Natural killer cell (primary cell): ENCODE measurements around the gene TPPP3. TPM values are rescaled to one million over a fixed set of nuclear protein-coding genes. Genes with fewer than 3 reads are reported as not detected.
A peak's percentile ranks its signal among the peaks of the same experiment; 100 is the strongest.

ENCODE experiments used
- ATAC-seq, 3 donors: fragments of 150-1000 bp in 2 of 3; fragments of 200-7000 bp in 1 of 3; cut with Tn5 transposase; 1 replicate in 1 of 3; 2 replicates in 2 of 3; pipeline ENCODE4 v1.10.0; 2021; ENCODE audit warnings: mild to moderate bottlenecking in 2 of 3, moderate library complexity in 2 of 3
- DNase-seq, 2 donors: peaks; one replicate each; pipeline versions ENCODE4 v3.0.0 to v3.0.0-alpha.2; 2013 to 2021; ENCODE audit warnings: mixed read lengths in 1 of 2
- H3K27ac ChIP-seq: one replicate; pipeline ENCODE4 v1.5.1; 2013; ENCODE audit warnings: mild to moderate bottlenecking, low read length
- H3K27me3 ChIP-seq: one replicate; pipeline ENCODE4 v1.6.1; 2013; ENCODE audit warnings: low read length; ENCODE audit not compliant: control insufficient read depth, insufficient read depth
- H3K36me3 ChIP-seq: one replicate; pipeline ENCODE4 v1.6.1; 2013; ENCODE audit warnings: low read length; ENCODE audit not compliant: control insufficient read depth, insufficient read depth
- H3K4me1 ChIP-seq: one replicate; pipeline ENCODE4 v1.6.1; 2013; ENCODE audit warnings: low read length; ENCODE audit not compliant: control insufficient read depth, insufficient read depth
- H3K4me3 ChIP-seq: one replicate; pipeline ENCODE4 v1.5.1; 2013; ENCODE audit warnings: low read length
- H3K9me3 ChIP-seq: one replicate; pipeline ENCODE4 v1.6.1; 2013; ENCODE audit warnings: low read length; ENCODE audit not compliant: control insufficient read depth, insufficient read depth
- H3K27ac Mint-ChIP-seq, 2 donors: one replicate each; pipeline ENCODE4 v1.8.0; 2022; ENCODE audit warnings: mild to moderate bottlenecking in 2 of 2, mixed read lengths in 2 of 2, moderate library complexity in 1 of 2
- H3K27me3 Mint-ChIP-seq, 2 donors: one replicate each; pipeline ENCODE4 v1.8.0; 2022; ENCODE audit warnings: low read depth in 2 of 2, mixed read lengths in 2 of 2
- H3K36me3 Mint-ChIP-seq: one replicate; pipeline ENCODE4 v1.8.0; 2022; ENCODE audit warnings: mixed read lengths
- H3K4me1 Mint-ChIP-seq, 2 donors: one replicate each; pipeline ENCODE4 v1.8.0; 2022; ENCODE audit warnings: mixed read lengths in 2 of 2
- H3K4me3 Mint-ChIP-seq: one replicate; pipeline ENCODE4 v1.8.0; 2022; ENCODE audit warnings: mild to moderate bottlenecking, moderate library complexity, mixed read lengths
- H3K9me3 Mint-ChIP-seq, 2 donors: one replicate each; pipeline ENCODE4 v1.8.0; 2022; ENCODE audit warnings: mixed read lengths in 2 of 2
- WGBS: methylation state at CpG from one replicate; pipeline ENCODE4 v1.1.7; 2013; ENCODE audit warnings: missing lambda C conversion rate; ENCODE audit not compliant: insufficient coverage; 5-methylcytosine and 5-hydroxymethylcytosine counted together
- intact Hi-C: fragments of 100-400 bp; cut with micrococcal nuclease; formaldehyde crosslinking; loops from one replicate; pipeline ENCODE4 v1.14.2; 2022
- total RNA-seq, 4 donors: library from RNA; stranded (reverse); fragments of 120-200 nt in 1 of 4; gene quantifications; one replicate each; pipeline versions ENCODE4 v1.2.3 to v1.2.4, GENCODE V29; 2013 to 2022
- TF ChIP-seq, protein P1 (sequence below): fragments of 200-600 bp; IDR thresholded peaks from one replicate; pipeline ENCODE4 v1.8.0; 2022; ENCODE audit warnings: antibody characterized with exemption

Gene TPPP3
- total RNA-seq, 3 donors from 2014 or later (not counting 1 experiment from before 2014, with no cell fraction given), result 0.66 to 3.0 (median 1.4) TPM

DNA sequence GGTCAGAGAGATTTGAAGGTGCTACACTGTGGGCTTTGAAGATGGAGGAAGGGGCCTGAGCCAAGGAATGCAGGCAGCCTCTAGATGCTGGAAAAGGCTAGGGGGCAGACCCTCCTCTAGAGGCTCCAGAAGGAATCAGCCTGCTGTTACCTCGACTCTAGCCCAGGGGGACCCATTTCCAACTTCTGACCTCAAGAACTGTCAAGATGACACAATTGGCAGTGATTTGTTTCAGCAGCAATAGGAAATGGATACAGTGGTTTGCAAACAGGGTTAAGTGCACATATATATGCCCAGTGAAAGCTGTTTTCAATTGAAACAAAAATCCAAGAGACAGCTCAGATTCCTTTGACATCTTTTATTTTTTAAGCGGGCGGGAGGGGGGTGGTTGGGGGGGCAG lies 26.6 kb upstream of the TPPP3 start:
- Histone ChIP-seq H3K4me1 (peaks cover 8% of the 10 kb centered on the region), H3K36me3 (no peaks in the 10 kb centered on the region), H3K27me3 (peaks cover 2% of the 10 kb centered on the region), H3K9me3 (no peaks in the 10 kb centered on the region), H3K4me3 (no peak overlapping the region), H3K27ac (no peak overlapping the region)
- TF ChIP-seq, protein P1, sequence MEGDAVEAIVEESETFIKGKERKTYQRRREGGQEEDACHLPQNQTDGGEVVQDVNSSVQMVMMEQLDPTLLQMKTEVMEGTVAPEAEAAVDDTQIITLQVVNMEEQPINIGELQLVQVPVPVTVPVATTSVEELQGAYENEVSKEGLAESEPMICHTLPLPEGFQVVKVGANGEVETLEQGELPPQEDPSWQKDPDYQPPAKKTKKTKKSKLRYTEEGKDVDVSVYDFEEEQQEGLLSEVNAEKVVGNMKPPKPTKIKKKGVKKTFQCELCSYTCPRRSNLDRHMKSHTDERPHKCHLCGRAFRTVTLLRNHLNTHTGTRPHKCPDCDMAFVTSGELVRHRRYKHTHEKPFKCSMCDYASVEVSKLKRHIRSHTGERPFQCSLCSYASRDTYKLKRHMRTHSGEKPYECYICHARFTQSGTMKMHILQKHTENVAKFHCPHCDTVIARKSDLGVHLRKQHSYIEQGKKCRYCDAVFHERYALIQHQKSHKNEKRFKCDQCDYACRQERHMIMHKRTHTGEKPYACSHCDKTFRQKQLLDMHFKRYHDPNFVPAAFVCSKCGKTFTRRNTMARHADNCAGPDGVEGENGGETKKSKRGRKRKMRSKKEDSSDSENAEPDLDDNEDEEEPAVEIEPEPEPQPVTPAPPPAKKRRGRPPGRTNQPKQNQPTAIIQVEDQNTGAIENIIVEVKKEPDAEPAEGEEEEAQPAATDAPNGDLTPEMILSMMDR, result no peak
- ATAC-seq (no peak), DNase-seq (no peak)
- Mint-ChIP-seq H3K27ac (no peak overlapping the region), H3K36me3 (no peaks in the 10 kb centered on the region), H3K4me1 (peaks cover 6 to 11% of the 10 kb centered on the region in 2 donors), H3K9me3 (no peaks in the 10 kb centered on the region), H3K4me3 (no peak overlapping the region), H3K27me3 (peaks cover 18 to 31% of the 10 kb centered on the region in 2 donors)
- WGBS, result 67% methylated on average over 1 of the region's 3 CpGs
- intact Hi-C loops, result no loop called here

DNA sequence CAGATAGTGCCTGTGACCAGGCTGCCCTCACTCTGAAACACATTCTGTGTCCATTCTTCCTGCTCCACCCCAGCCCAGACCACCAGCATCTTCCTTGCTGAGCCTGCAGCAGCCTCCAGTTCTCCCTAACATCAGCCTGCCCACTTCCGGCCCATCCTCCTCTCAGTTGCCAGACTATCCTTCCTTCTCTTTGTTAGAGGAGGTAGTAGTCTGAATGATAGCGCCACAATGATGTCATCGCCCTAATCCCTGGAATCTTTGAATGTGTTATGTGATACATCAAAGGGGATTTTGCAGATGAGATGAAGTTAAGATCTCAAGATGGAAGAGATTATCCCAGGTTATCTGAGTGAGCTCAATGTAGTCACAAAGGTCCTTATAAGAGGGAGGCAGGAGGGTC lies 26.2 kb upstream of the TPPP3 start:
- no peak overlapping the region for H3K27ac Mint-ChIP-seq
- Histone ChIP-seq H3K4me1 (peaks cover 8% of the 10 kb centered on the region), H3K36me3 (no peaks in the 10 kb centered on the region), H3K27me3 (peaks cover 2% of the 10 kb centered on the region), H3K4me3 (no peak overlapping the region), H3K27ac (no peak overlapping the region), H3K9me3 (no peaks in the 10 kb centered on the region)
- no peak for DNase-seq
- intact Hi-C loops, result no loop called here
- peaks cover 6 to 11% of the 10 kb centered on the region in 2 donors for H3K4me1 Mint-ChIP-seq
- no peak for ATAC-seq
- H3K27me3 Mint-ChIP-seq, result peaks cover 19 to 31% of the 10 kb centered on the region in 2 donors
- TF ChIP-seq, protein P1, result no peak
- no peak overlapping the region for H3K4me3 Mint-ChIP-seq
- no peaks in the 10 kb centered on the region for H3K36me3 Mint-ChIP-seq
- H3K9me3 Mint-ChIP-seq, result no peaks in the 10 kb centered on the region
- WGBS, result 93% methylated on average over 2 of the region's 3 CpGs

DNA sequence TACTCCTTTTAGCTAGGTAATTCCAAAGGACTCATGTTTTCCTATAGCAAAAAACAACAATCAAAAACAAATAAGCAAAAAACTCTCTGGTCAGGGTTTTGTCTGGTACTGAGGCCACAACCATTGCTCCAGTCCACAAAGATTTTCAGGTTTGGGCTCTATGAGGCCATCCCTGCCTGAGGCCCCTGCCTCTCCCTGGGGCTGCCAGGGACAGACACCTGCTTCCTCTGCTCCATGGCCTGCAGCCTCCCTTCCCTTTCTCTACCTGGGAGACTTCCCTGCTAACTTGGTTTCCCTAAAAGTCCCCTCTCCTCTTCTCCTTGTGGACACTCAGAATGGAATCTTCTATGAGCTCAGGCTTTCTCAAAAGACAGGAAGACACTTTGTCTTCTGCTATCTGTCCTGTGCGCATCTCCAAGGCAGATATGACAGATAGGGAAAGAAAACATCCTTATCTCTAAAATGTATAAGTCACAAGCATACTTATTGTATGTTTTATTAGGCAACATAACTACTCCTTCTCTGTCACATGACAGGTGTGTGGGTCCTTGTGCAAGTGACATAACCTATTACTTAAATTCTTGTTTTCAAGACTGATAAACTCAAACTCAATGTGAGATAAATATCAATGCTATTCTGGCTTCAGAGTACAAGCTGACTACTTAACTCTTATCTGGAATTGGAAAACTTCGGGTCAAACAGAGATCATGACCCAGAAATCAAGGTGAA lies 24.2 kb upstream of the TPPP3 start:
- Mint-ChIP-seq H3K4me1 (peaks cover 6 to 11% of the 10 kb centered on the region in 2 donors), H3K27ac (no peak overlapping the region), H3K27me3 (peaks cover 17 to 22% of the 10 kb centered on the region in 2 donors), H3K4me3 (peak overlapping the region; percentile 66), H3K9me3 (no peaks in the 10 kb centered on the region), H3K36me3 (no peaks in the 10 kb centered on the region)
- ATAC-seq, result no peak
- Histone ChIP-seq H3K4me3 (no peak overlapping the region), H3K36me3 (no peaks in the 10 kb centered on the region), H3K4me1 (peaks cover 8% of the 10 kb centered on the region), H3K9me3 (no peaks in the 10 kb centered on the region), H3K27me3 (peaks cover 2% of the 10 kb centered on the region), H3K27ac (no peak overlapping the region)
- TF ChIP-seq, protein P1, result no peak
- 91% methylated on average over 2 of the region's 2 CpGs for WGBS
- no peak for DNase-seq
- intact Hi-C loops, result no loop called here
